Heart left ventricle (tissue), 16 donors: ENCODE measurements around the gene SERPINB5. TPM values are rescaled to one million over a fixed set of nuclear protein-coding genes. Genes with fewer than 3 reads are reported as not detected.

ENCODE experiments used
- ATAC-seq, 4 donors: fragments of 200-7000 bp; cut with Tn5 transposase; one replicate each; pipeline ENCODE4 v1.9.1; 2020 to 2022; ENCODE audit warnings: moderate library complexity in 4 of 4, mild to moderate bottlenecking in 3 of 4, moderate number of reproducible peaks in 1 of 4
- DNase-seq, 5 donors: peaks; one replicate each; pipeline ENCODE4 v3.0.0-alpha.2; 2020
- H3K27ac ChIP-seq, 12 donors: fragments of 200-600 bp; sonication (generic) in 4 of 12; one replicate each; pipeline versions ENCODE4 v1.5.0 to v1.8.0; 2016 to 2022; ENCODE audit warnings: mild to moderate bottlenecking in 2 of 12
- H3K27me3 ChIP-seq, 9 donors: fragments of 200-600 bp; sonication (generic) in 2 of 9; one replicate each; pipeline versions ENCODE4 v1.5.1 to v1.8.0; 2016 to 2022; ENCODE audit warnings: mild to moderate bottlenecking in 3 of 9
- H3K36me3 ChIP-seq, 9 donors: fragments of 200-600 bp; sonication (generic) in 2 of 9; one replicate each; pipeline versions ENCODE4 v1.5.0 to v1.8.0; 2018 to 2022; ENCODE audit warnings: mild to moderate bottlenecking in 2 of 9
- H3K4me1 ChIP-seq, 12 donors: fragments of 200-600 bp; sonication (generic) in 4 of 12; one replicate each; pipeline versions ENCODE4 v1.5.0 to v1.8.0; 2016 to 2022; ENCODE audit warnings: mild to moderate bottlenecking in 3 of 12
- H3K4me3 ChIP-seq, 12 donors: fragments of 200-600 bp; sonication (generic) in 4 of 12; one replicate each; pipeline versions ENCODE4 v1.5.0 to v1.8.0; 2017 to 2022; ENCODE audit warnings: mild to moderate bottlenecking in 9 of 12, moderate library complexity in 4 of 12
- H3K9me3 ChIP-seq, 12 donors: fragments of 200-600 bp; sonication (generic) in 4 of 12; one replicate each; pipeline versions ENCODE4 v1.5.0 to v1.8.0; 2016 to 2022; ENCODE audit warnings: mild to moderate bottlenecking in 1 of 12
- POLR2A ChIP-seq, 2 donors: fragments of 450-650 bp; IDR thresholded peaks; one replicate each; pipeline ENCODE4 v1.6.1; 2017; ENCODE audit warnings: antibody characterized with exemption in 2 of 2, mild to moderate bottlenecking in 2 of 2, moderate library complexity in 2 of 2
- WGBS, 4 donors: extraction: QIAGEN DNeasy Blood & Tissue Kit in 2 of 4; methylation state at CpG; one replicate each; pipeline versions ENCODE4 v1.1.5 to v1.1.7; 2013 to 2018; 5-methylcytosine and 5-hydroxymethylcytosine counted together
- intact Hi-C, 10 donors: fragments of 100-400 bp; cut with DNase I; formaldehyde crosslinking; loops; one replicate each; pipeline versions ENCODE4 v1.11.1 to v1.14.2; 2022
- polyA plus RNA-seq, 2 donors: library from polyadenylated mRNA; stranded (reverse); fragments of 200-250 nt; gene quantifications; one replicate each; pipeline ENCODE4 v1.2.3, GENCODE V29; 2013
- total RNA-seq, 9 donors: library from RNA; depleted of rRNA in 2 of 9; stranded (reverse); fragments of >200 nt in 2 of 9; fragmentation: NEBNext Ultra II Directional in 3 of 9; extraction: Animal tissue kit (Norgen Biotek cat#: 25700) in 3 of 9; gene quantifications; one replicate each; pipeline versions ENCODE4 v1.1.0 to v1.2.4, GENCODE V29; 2016 to 2023
- TF ChIP-seq, protein P1 (sequence below), 12 donors: fragments of 200-600 bp; sonication (generic) in 4 of 12; IDR thresholded peaks; one replicate each; pipeline versions ENCODE4 v1.5.0 to v1.8.0; 2018 to 2022; ENCODE audit warnings: antibody characterized with exemption in 12 of 12, mild to moderate bottlenecking in 5 of 12
- donor health status: ischemic (EF 13 %, LVEDD 7.1; RV severe dilation, severe dysfunction).
- donor health status: healthy with polysubstance abuse.
- donor health status: DM: no; HTN: yes; CAD: no.
- donor health status: DM: no; HTN: no; CAD: no.
- donor health status: ischemic (EF 25% LVEDD 6.9; RV normal size, moderate dysfunction).
- donor health status: ischemic (EF 25% LVEDD 5.7; RV mildly dilated, moderate dysfunction).
- donor health status: healthy.
- donor health status: DM: yes; HTN: yes; CAD: no.
- donor health status: ischemic (EF 35%, LVEDD 5.7; RV mildly dilated, moderate dysfunction).
- donor health status: nonischemic (EF 11% LVEDD 7.7; RV severe dilation, severe dysfunction).
- donor health status: DM: yes; HTN: yes; CAD: no.
- donor health status: PGD.
- donor health status: ischemic (EF 29% LVEDD 5.4; RV normal size, mild dysfunction).
- donor health status: nonischemic (EF 23%, LVEDD 6.1; RV moderate dilation, normal function).

Gene SERPINB5
- total and polyA plus RNA-seq, 11 donors: not detected

DNA sequence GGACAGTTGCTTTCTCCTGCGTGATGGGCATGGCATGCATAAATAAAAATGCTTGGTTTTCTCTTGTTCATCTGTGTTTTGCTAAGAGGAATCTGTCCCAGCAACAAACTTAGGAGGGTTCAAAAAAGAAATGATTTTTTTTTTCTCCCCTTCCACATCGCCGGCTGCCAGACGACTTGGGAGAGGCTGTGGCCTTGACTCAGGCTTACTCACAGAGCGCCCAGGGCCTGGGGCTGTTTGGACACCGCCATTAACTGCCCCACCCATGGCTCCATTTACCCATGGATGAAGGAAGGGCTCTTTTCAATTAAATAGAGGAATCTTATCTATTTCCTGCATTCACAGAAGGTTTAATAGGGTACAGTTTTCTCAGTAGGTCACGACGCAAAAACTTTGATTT is 22.3 kb upstream of the SERPINB5 start:
- no peak overlapping the region for H3K27ac ChIP-seq
- DNase-seq: no peak
- no peak for ATAC-seq
- TF ChIP-seq, protein P1, sequence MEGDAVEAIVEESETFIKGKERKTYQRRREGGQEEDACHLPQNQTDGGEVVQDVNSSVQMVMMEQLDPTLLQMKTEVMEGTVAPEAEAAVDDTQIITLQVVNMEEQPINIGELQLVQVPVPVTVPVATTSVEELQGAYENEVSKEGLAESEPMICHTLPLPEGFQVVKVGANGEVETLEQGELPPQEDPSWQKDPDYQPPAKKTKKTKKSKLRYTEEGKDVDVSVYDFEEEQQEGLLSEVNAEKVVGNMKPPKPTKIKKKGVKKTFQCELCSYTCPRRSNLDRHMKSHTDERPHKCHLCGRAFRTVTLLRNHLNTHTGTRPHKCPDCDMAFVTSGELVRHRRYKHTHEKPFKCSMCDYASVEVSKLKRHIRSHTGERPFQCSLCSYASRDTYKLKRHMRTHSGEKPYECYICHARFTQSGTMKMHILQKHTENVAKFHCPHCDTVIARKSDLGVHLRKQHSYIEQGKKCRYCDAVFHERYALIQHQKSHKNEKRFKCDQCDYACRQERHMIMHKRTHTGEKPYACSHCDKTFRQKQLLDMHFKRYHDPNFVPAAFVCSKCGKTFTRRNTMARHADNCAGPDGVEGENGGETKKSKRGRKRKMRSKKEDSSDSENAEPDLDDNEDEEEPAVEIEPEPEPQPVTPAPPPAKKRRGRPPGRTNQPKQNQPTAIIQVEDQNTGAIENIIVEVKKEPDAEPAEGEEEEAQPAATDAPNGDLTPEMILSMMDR (IDR thresholded peaks at IDR 0.05): no peak
- TF ChIP-seq POLR2A (IDR thresholded peaks at IDR 0.05): no peak
- intact Hi-C loops: no loop called here
- no peaks in the 10 kb centered on the region for H3K36me3 ChIP-seq
- H3K9me3 ChIP-seq: no peaks in the 10 kb centered on the region
- no peaks in the 10 kb centered on the region for H3K27me3 ChIP-seq
- peaks cover 0 to 15% (median 0%) of the 10 kb centered on the region in 12 donors for H3K4me1 ChIP-seq
- WGBS, 4 donors: 82 to 91% (median 90%) methylated on average over 8 of the region's 8 CpGs
- no peak overlapping the region for H3K4me3 ChIP-seq

GRCh38 chr18:63457977-63458376 is 18.8 kb upstream of the SERPINB5 start:
- WGBS, 4 donors: 84 to 90% (median 87%) methylated on average over 6 of the region's 6 CpGs
- DNase-seq (no peak), ATAC-seq (no peak)
- Histone ChIP-seq H3K36me3 (no peaks in the 10 kb centered on the region), H3K27ac (no peak overlapping the region), H3K9me3 (no peaks in the 10 kb centered on the region), H3K4me3 (no peak overlapping the region), H3K27me3 (no peaks in the 10 kb centered on the region), H3K4me1 (no peaks in the 10 kb centered on the region)
- intact Hi-C loops: no loop called here
- TF ChIP-seq, protein P1 (IDR thresholded peaks at IDR 0.05): no peak

DNA sequence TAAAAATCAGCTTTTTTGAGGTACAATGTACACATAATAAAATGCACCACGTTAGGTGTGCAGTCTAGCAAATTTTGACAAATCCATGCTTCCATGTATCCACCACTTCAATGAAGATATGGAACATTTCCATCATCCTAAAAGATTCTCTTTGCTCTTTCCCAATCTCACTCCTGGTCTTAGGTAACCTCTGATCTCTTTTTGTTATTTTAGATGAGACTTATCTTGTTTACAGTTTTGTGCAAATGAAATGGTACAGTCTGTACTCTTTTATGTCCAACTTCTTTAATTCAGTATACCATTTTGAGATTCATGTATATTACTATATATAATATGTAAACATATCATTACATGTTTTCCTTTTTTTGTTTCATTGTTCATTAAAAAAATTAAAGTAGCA is 16.3 kb upstream of the SERPINB5 start:
- 39 to 50% (median 44%) methylated on average over 1 of the region's 1 CpG for WGBS, 4 donors
- intact Hi-C loops: no loop called here
- Histone ChIP-seq H3K27me3 (peaks cover 0 to 7% (median 0%) of the 10 kb centered on the region in 9 donors), H3K4me1 (no peaks in the 10 kb centered on the region), H3K9me3 (no peaks in the 10 kb centered on the region), H3K4me3 (no peak overlapping the region), H3K36me3 (no peaks in the 10 kb centered on the region), H3K27ac (no peak overlapping the region)
- no peak for DNase-seq
- TF ChIP-seq POLR2A (IDR thresholded peaks at IDR 0.05): no peak
- TF ChIP-seq, protein P1 (IDR thresholded peaks at IDR 0.05): no peak
- ATAC-seq: no peak

GRCh38 chr18:63464434-63464833 is 12.3 kb upstream of the SERPINB5 start:
- Histone ChIP-seq H3K9me3 (no peaks in the 10 kb centered on the region), H3K27ac (no peak overlapping the region), H3K4me3 (no peak overlapping the region), H3K36me3 (no peaks in the 10 kb centered on the region), H3K4me1 (no peaks in the 10 kb centered on the region), H3K27me3 (peaks cover 0 to 7% (median 0%) of the 10 kb centered on the region in 9 donors)
- TF ChIP-seq, protein P1 (IDR thresholded peaks at IDR 0.05): no peak
- TF ChIP-seq POLR2A (IDR thresholded peaks at IDR 0.05): no peak
- intact Hi-C loops: no loop called here
- 81 to 94% (median 83%) methylated on average over 2 of the region's 2 CpGs for WGBS, 4 donors
- DNase-seq (no peak), ATAC-seq (no peak)
